HCT116 (cell line): ENCODE results near the gene VSX1. TPM values are rescaled to one million over a fixed set of nuclear protein-coding genes. Genes with fewer than 3 reads are reported as not detected.

Source experiments
- ATAC-seq: fragments of 200-7000 bp; cut with Tn5 transposase; 2 replicates; pipeline ENCODE4 v1.9.1; 2020; ENCODE audit warnings: mild to moderate bottlenecking, moderate library complexity
- BruUV-seq: library from RNA; stranded (reverse); fragments of 400-500 nt; replicated peaks from 2 replicates; lab custom pipeline; 2021; lab: Mats Ljungman, UMichigan
- CTCF ChIA-PET: fragments of 300-600 bp; sonication (Branson Sonifier 250); formaldehyde crosslinking; loops from one replicate; lab custom pipeline; 2021; ENCODE audit warnings: antibody characterized with exemption; lab: Charles Lee
- POLR2A ChIA-PET: fragments of 300-600, 350-600 bp; sonication (Branson Sonifier 250); formaldehyde crosslinking; loops from one replicate; lab custom pipeline; 2021; ENCODE audit warnings: antibody characterized with exemption; lab: Charles Lee
- RAD21 ChIA-PET, 2 experiments: fragments of 300-600 bp; sonication (Branson Sonifier 250); formaldehyde crosslinking; loops; one replicate each; lab custom pipeline; 2023; ENCODE audit warnings: low total read pairs in 2 of 2; ENCODE audit not compliant: uncharacterized antibody in 2 of 2, unreplicated experiment in 2 of 2, low non-redundant PET in 1 of 2; lab: Charles Lee
- DNase-seq: peaks from one replicate; pipeline ENCODE4 v3.0.0-alpha.2; 2010; ENCODE audit warnings: low read depth, low spot score
- H2AFZ ChIP-seq: fragments of 200-600 bp; shearing (Covaris generic), sonication (generic); 2 replicates; pipeline ENCODE4 v1.6.1; 2017; ENCODE audit warnings: low read depth, mixed run types, mixed read lengths, antibody characterized with exemption, low read length; ENCODE audit not compliant: poor library complexity, severe bottlenecking
- H3K27ac ChIP-seq: 2 replicates; pipeline ENCODE4 v1.5.1; 2012; ENCODE audit warnings: low read depth, low read length
- H3K27me3 ChIP-seq: fragments of 200-600 bp; sonication (generic); 2 replicates; pipeline ENCODE4 v1.6.1; 2016; ENCODE audit warnings: mixed run types, low read length, mixed read lengths; ENCODE audit not compliant: insufficient read depth
- H3K36me3 ChIP-seq, 2 experiments: fragments of 200-500 bp in 1 of 2; fragments of 200-600 bp in 1 of 2; sonication (Bioruptor generic) in 1 of 2; sonication (generic) in 1 of 2; 2 replicates each; pipeline versions ENCODE4 v1.5.1 to v1.6.1; 2014 to 2016; ENCODE audit warnings: low read length in 2 of 2, inconsistent platforms in 1 of 2, mixed read lengths in 1 of 2, mixed run types in 1 of 2; ENCODE audit not compliant: insufficient read depth in 2 of 2, control insufficient read depth in 1 of 2
- H3K4me1 ChIP-seq, 2 experiments: fragments of 200-600 bp in 1 of 2; sonication (generic) in 1 of 2; 2 replicates each; pipeline versions ENCODE4 v1.5.1 to v1.6.1; 2012 to 2017; ENCODE audit warnings: low read length in 2 of 2, inconsistent platforms in 1 of 2, mild to moderate bottlenecking in 1 of 2, mixed read lengths in 1 of 2, mixed run types in 1 of 2, moderate library complexity in 1 of 2; ENCODE audit not compliant: insufficient read depth in 2 of 2, control insufficient read depth in 1 of 2
- H3K4me2 ChIP-seq: fragments of 200-600 bp; sonication (generic); 2 replicates; pipeline ENCODE4 v1.6.1; 2017; ENCODE audit warnings: mixed run types, low read length, mixed read lengths
- H3K4me3 ChIP-seq, 2 experiments: fragments of 200-600 bp in 1 of 2; sonication (generic) in 1 of 2; replicated peaks in 1 of 2; 2 replicates each; pipeline ENCODE4 v1.5.1; 2011 to 2016; ENCODE audit warnings: low read length in 2 of 2, control low read depth in 1 of 2, low read depth in 1 of 2, mild to moderate bottlenecking in 1 of 2, mixed read lengths in 1 of 2, mixed run types in 1 of 2
- H3K79me2 ChIP-seq: fragments of 200-600 bp; sonication (generic); 2 replicates; pipeline ENCODE4 v1.6.1; 2017; ENCODE audit warnings: mild to moderate bottlenecking, mixed run types, low read length, moderate library complexity, mixed read lengths; ENCODE audit not compliant: insufficient read depth
- H3K9ac ChIP-seq: fragments of 200-600 bp; sonication (generic); 2 replicates; pipeline ENCODE4 v1.6.1; 2016; ENCODE audit warnings: low read length, mixed read lengths
- H3K9me2 ChIP-seq: fragments of 200-600 bp; sonication (generic), shearing (Covaris generic); 2 replicates; pipeline ENCODE4 v1.6.1; 2017; ENCODE audit warnings: mixed run types, mild to moderate bottlenecking, moderate library complexity; ENCODE audit not compliant: insufficient read depth
- H3K9me3 ChIP-seq, 2 experiments: fragments of 200-500 bp in 1 of 2; fragments of 200-600 bp in 1 of 2; sonication (Bioruptor generic) in 1 of 2; sonication (generic) in 1 of 2; 2 replicates each; pipeline ENCODE4 v1.6.1; 2014 to 2017; ENCODE audit warnings: low read length in 2 of 2, mixed read lengths in 2 of 2, inconsistent platforms in 1 of 2, low read depth in 1 of 2, mild to moderate bottlenecking in 1 of 2, mixed run types in 1 of 2, moderate library complexity in 1 of 2; ENCODE audit not compliant: control insufficient read depth in 1 of 2, insufficient read depth in 1 of 2
- H4K20me1 ChIP-seq: fragments of 200-600 bp; sonication (generic), shearing (Covaris generic); 2 replicates; pipeline ENCODE4 v1.6.1; 2017; ENCODE audit warnings: mixed run types, mild to moderate bottlenecking, moderate library complexity; ENCODE audit not compliant: insufficient read depth
- EGR1 ChIP-seq: IDR thresholded peaks from 2 replicates; pipeline ENCODE4 v1.6.1; 2012; ENCODE audit warnings: low read depth
- EZH2phosphoT487 ChIP-seq: fragments of 200-600 bp; IDR thresholded peaks from 2 replicates; pipeline ENCODE4 v1.6.1; 2018; ENCODE audit warnings: antibody characterized with exemption, borderline replicate concordance
- JUND ChIP-seq: IDR thresholded peaks from 2 replicates; pipeline ENCODE4 v1.6.1; 2012
- REST ChIP-seq: IDR thresholded peaks from 2 replicates; pipeline ENCODE4 v1.6.1; 2012; ENCODE audit warnings: low read depth
- ZBTB33 ChIP-seq: IDR thresholded peaks from 2 replicates; pipeline ENCODE4 v1.6.1; 2011; ENCODE audit warnings: mild to moderate bottlenecking, low read length, moderate library complexity; ENCODE audit not compliant: insufficient replicate concordance; ENCODE audit errors: extremely low read depth
- intact Hi-C: fragments of 100-400 bp; cut with micrococcal nuclease; formaldehyde crosslinking; loops from 2 replicates; pipeline ENCODE4 v1.10.0; 2022
- total RNA-seq: library from RNA; stranded (reverse); gene quantifications from one replicate; pipeline ENCODE4 v1.2.1, GENCODE V29; 2021; ENCODE audit not compliant: unreplicated experiment

VSX1 gene
- total RNA-seq, 1 experiment from 2014 or later, result not detected

DNA sequence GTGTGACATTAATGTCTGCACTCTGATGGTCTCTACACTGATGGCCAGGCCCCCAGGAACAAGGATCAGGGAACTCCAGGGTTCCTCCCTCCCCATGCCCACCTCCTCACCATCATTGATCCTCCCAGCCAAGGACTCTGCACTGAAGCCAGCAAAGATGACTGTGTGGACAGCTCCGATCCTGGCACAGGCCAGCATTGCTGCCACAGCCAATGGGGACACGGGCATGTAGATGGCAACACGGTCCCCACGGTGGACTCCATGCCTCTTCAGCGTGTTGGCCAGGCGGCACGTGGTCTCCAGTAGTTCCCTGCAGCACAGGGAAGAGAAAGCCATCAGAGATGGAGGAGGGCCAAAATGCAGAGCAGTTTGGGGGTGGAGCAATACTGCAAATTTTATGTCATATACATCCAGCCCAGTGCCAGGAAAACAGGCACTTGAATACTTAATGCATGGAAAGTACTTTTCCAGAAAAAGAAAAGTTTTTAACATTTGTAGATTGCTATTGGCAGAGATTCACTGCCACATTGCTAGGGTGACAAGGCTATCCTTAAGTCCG lies 51.2 kb downstream of the VSX1 start (continued):
- TF ChIP-seq ZBTB33 (no peak), EGR1 (no peak), REST (no peak), JUND (no peak)
- TF ChIP-seq, all 23 proteins: peak for 0

- 0 out of 2 replicates have a peak, but pooled peaks cover 3% of the 10 kb centered on the region for H3K9me2 ChIP-seq
- no peak overlapping the region for H3K4me3 ChIP-seq
- no peak for DNase-seq
- intact Hi-C loops, result no loop called here
- H3K4me1 ChIP-seq, result no peaks in the 10 kb centered on the region
- POLR2A ChIA-PET, result no interaction called here
- H3K9ac ChIP-seq, result no peak overlapping the region
- RAD21 ChIA-PET, result no interaction called here
- H3K4me2 ChIP-seq, result no peak overlapping the region
- H3K27me3 ChIP-seq, result no peaks in the 10 kb centered on the region
- H2AFZ ChIP-seq, result no peak overlapping the region
- H3K27ac ChIP-seq, result no peak overlapping the region
- no peak for TF ChIP-seq EZH2phosphoT487
- H3K36me3 ChIP-seq, result no peaks in the 10 kb centered on the region
- ATAC-seq, result no peak
- no peaks in the 10 kb centered on the region for H4K20me1 ChIP-seq
- BruUV-seq, result no TSS peak
- H3K9me3 ChIP-seq, result no peaks in the 10 kb centered on the region
- H3K79me2 ChIP-seq, result no peaks in the 10 kb centered on the region
- CTCF ChIA-PET, result no interaction called here
Measured at GRCh38 chr20:25030007-25030648, 51.8 kb downstream of the VSX1 start.
